Muscle layer of colon (tissue), 2 donors: ENCODE results near the gene BANP.
"Not testable (repeated sequence)": the region's sequence is repeated elsewhere in the genome, so short reads cannot be mapped to it uniquely, and the experiment has no call there.

Experiments
- H3K27ac ChIP-seq: one replicate; pipeline ENCODE4 v1.7.0; 2013; ENCODE audit warnings: low read depth, mild to moderate bottlenecking, low read length, moderate library complexity
- H3K27me3 ChIP-seq, 2 donors: one replicate each; pipeline ENCODE4 v1.7.0; 2013; ENCODE audit warnings: low read length in 2 of 2, mild to moderate bottlenecking in 2 of 2; ENCODE audit not compliant: insufficient read depth in 2 of 2, control insufficient read depth in 1 of 2
- H3K36me3 ChIP-seq: one replicate; pipeline ENCODE4 v1.7.0; 2013; ENCODE audit warnings: mild to moderate bottlenecking, low read length; ENCODE audit not compliant: insufficient read depth
- H3K4me1 ChIP-seq: one replicate; pipeline ENCODE4 v1.7.0; 2013; ENCODE audit warnings: mild to moderate bottlenecking, low read length; ENCODE audit not compliant: insufficient read depth
- H3K4me3 ChIP-seq, 2 donors: one replicate each; pipeline ENCODE4 v1.7.0; 2013; ENCODE audit warnings: low read length in 2 of 2, low read depth in 1 of 2, mild to moderate bottlenecking in 1 of 2, moderate library complexity in 1 of 2
- H3K9ac ChIP-seq: one replicate; pipeline ENCODE4 v1.7.0; 2013; ENCODE audit warnings: low read length
- H3K9me3 ChIP-seq: one replicate; pipeline ENCODE4 v1.7.0; 2013; ENCODE audit warnings: mild to moderate bottlenecking, low read length
- donor health status: abdominal sarcoma.
- donor health status: Adenocarcinoma of cecum.

BANP gene

GRCh38 chr16:88022076-88023042, 71.1 kb downstream of the BANP start:
- peaks cover 7% of the 10 kb centered on the region for H3K36me3 ChIP-seq
- no peaks in the 10 kb centered on the region for H3K9me3 ChIP-seq
- no peak overlapping the region for H3K4me3 ChIP-seq
- H3K27me3 ChIP-seq = no peaks in the 10 kb centered on the region
- H3K27ac ChIP-seq = no peak overlapping the region
- H3K9ac ChIP-seq = no peak overlapping the region
- no peaks in the 10 kb centered on the region for H3K4me1 ChIP-seq

GRCh38 chr16:88023366-88023765, 72.1 kb downstream of the BANP start:
- no peaks in the 10 kb centered on the region for H3K9me3 ChIP-seq
- H3K9ac ChIP-seq = no peak overlapping the region
- H3K27me3 ChIP-seq = no peaks in the 10 kb centered on the region
- peaks cover 11% of the 10 kb centered on the region for H3K36me3 ChIP-seq
- H3K27ac ChIP-seq = no peak overlapping the region
- H3K4me3 ChIP-seq = no peak overlapping the region
- no peaks in the 10 kb centered on the region for H3K4me1 ChIP-seq

DNA sequence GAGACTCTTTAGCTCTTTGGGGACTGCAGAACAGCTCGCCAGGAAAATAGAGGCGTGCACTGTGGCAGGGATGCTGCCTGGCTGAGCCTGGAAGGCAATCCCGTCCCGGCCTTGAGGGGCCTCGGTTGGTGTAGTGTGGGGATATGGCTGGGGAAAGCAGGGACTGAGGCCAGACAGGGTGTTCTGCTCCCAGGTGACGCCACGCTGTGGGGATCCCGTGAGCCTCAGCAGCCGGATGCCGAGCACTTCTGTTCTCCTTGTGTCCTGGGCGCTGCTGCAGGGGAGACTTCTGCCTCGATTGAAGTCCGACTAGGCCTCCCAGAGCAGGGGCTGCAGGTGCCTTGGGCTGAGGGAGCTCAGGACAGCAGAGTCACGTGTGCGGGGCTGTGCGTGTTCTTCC, 72.6 kb downstream of the BANP start:
- Histone ChIP-seq H3K27ac (no peak overlapping the region), H3K9me3 (no peaks in the 10 kb centered on the region), H3K4me3 (no peak overlapping the region), H3K4me1 (no peaks in the 10 kb centered on the region), H3K9ac (no peak overlapping the region), H3K36me3 (peaks cover 11% of the 10 kb centered on the region), H3K27me3 (no peaks in the 10 kb centered on the region)

DNA sequence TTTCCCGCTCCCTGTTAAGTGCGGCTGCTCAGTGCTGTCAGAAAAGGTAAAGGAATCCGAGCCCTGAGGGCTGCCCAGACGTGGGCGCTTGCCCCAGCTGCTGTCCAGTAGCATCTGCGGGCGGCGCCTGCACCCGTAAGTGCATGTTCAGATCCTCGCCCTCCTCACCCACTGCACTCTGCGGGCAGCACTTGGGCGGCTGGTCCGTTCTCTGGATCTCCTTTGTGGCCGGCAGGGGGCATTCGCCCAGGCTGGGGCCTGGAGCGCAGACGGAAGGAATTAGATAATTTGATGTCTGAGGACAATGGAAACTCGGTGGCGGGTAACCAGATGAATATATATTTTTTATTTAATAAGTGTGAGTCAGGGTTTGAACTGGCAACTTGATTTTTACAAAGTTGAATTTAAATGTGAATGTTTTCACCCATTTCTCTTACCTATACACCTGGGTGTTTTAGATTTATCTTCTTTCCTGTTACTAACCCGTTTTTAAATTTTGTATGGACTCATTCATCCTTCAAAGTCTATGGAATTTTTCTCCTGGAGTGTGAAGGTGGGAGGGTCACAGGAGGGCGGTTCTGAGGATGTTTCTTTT, 73.4 kb downstream of the BANP start:
- not testable (repeated sequence) for H3K9me3 ChIP-seq, H3K4me1 ChIP-seq, H3K9ac ChIP-seq, H3K27ac ChIP-seq, H3K4me3 ChIP-seq, H3K27me3 ChIP-seq
- peaks cover 11% of the 10 kb centered on the region for H3K36me3 ChIP-seq

GRCh38 chr16:88025086-88025492, 73.9 kb downstream of the BANP start:
- H3K4me3 ChIP-seq, H3K4me1 ChIP-seq, H3K9ac ChIP-seq, H3K27me3 ChIP-seq, H3K27ac ChIP-seq, H3K9me3 ChIP-seq: not testable (repeated sequence)
- peaks cover 11% of the 10 kb centered on the region for H3K36me3 ChIP-seq

GRCh38 chr16:88025828-88026555, 74.8 kb downstream of the BANP start:
- not testable (repeated sequence) for H3K4me3 ChIP-seq, H3K9ac ChIP-seq, H3K27ac ChIP-seq, H3K27me3 ChIP-seq, H3K4me1 ChIP-seq, H3K9me3 ChIP-seq
- peaks cover 11% of the 10 kb centered on the region for H3K36me3 ChIP-seq

DNA sequence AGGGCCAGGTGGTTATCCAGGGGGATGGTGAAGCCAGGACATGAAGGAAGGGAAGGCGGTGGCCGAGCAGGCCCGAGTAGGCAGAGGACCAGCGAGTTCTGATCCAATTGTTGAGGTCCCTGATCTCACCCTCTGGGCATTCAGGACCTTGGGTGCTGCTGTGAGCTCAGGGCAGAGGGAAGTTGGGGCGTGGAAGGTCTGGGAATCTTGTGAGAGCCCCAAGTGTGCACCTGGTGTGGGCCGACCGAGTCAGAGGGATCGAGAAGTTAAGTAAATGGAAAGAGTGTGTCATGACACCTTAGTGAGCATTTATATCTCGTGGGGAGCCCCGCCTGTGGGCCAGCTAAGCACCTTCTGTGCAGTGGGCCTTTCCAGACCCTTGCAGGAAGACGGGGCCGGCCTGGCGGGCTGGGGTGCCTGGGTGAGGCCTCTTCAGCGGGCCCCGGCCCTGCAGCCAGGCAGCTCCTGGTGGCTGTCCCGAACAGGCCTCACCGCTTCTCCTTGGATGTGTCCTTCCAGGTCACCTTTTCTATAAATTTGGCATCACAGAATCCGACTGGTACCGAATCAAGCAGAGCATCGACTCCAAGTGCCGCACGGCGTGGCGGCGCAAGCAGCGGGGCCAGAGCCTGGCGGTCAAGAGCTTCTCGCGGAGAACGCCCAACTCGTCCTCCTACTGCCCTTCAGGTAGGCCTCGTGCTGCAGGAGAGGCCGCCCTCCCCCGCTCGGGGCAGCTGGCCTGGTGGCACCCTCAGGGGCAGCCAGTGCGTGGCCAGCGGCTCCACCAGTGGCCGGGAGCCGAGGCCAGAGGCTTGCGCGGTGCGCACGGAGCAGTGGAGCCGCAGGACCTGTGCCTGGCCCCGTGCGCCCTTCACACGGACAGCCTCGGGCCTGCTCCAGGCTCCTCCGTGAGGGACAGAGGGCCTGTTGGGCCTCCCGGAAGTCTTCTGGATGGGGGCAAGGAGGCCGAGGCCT, 76.0 kb downstream of the BANP start:
- no peak overlapping the region for H3K4me3 ChIP-seq
- H3K27ac ChIP-seq = no peak overlapping the region
- H3K4me1 ChIP-seq = peaks cover 5% of the 10 kb centered on the region
- no peak overlapping the region for H3K9ac ChIP-seq
- no peaks in the 10 kb centered on the region for H3K27me3 ChIP-seq
- H3K36me3 ChIP-seq = peaks cover 11% of the 10 kb centered on the region
- H3K9me3 ChIP-seq = no peaks in the 10 kb centered on the region

- H3K4me3 ChIP-seq, H3K27me3 ChIP-seq, H3K9me3 ChIP-seq, H3K9ac ChIP-seq, H3K4me1 ChIP-seq, H3K36me3 ChIP-seq, H3K27ac ChIP-seq: not testable (repeated sequence)
Measured at GRCh38 chr16:88028177-88028930, 77.1 kb downstream of the BANP start.

- Histone ChIP-seq H3K36me3 (peaks cover 8% of the 10 kb centered on the region), H3K27ac (no peak overlapping the region)
Measured at GRCh38 chr16:88030498-88030897, 79.3 kb downstream of the BANP start.

DNA sequence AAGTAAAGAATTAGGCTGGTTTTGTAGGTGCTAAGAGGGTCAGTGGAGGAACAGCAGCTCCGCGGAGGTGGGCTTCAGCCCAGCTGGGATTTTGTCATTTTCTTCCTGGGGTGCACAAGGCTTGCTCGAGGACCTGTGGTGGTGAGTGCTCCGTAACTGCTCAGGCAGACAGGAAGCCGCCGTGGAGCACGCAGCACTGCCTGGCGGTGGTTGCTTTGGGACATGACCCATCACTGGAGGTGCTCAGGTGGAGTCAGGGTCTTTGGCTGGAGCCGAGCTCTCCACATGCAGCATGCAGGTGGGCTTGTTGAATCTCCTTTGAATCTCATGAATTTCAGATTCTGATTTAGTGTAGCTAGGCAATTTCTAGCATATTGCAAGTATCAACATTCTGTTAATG, 79.7 kb downstream of the BANP start:
- not testable (repeated sequence) for H3K9ac ChIP-seq, H3K27me3 ChIP-seq, H3K4me1 ChIP-seq, H3K4me3 ChIP-seq, H3K9me3 ChIP-seq, H3K27ac ChIP-seq
- H3K36me3 ChIP-seq = peaks cover 12% of the 10 kb centered on the region

More at GRCh38 chr16:88030498-88030897, 79.3 kb downstream of the BANP start:
- Histone ChIP-seq H3K9me3 (no peaks in the 10 kb centered on the region), H3K9ac (no peak overlapping the region), H3K4me1 (peaks cover 5% of the 10 kb centered on the region), H3K27me3 (no peaks in the 10 kb centered on the region), H3K4me3 (no peak overlapping the region)
